Hematopoietic multipotent progenitor cell treated with erythropoietin and hydrocortisone succinate and interleukin-3 and kit ligand, for 15 days (in vitro differentiated cells): Measurements from ENCODE around the gene TBC1D10A.

Experiments
- DNase-seq: peaks from one replicate; pipeline ENCODE4 v3.0.0-alpha.2; 2015; ENCODE audit warnings: low spot score

Gene TBC1D10A

DNA sequence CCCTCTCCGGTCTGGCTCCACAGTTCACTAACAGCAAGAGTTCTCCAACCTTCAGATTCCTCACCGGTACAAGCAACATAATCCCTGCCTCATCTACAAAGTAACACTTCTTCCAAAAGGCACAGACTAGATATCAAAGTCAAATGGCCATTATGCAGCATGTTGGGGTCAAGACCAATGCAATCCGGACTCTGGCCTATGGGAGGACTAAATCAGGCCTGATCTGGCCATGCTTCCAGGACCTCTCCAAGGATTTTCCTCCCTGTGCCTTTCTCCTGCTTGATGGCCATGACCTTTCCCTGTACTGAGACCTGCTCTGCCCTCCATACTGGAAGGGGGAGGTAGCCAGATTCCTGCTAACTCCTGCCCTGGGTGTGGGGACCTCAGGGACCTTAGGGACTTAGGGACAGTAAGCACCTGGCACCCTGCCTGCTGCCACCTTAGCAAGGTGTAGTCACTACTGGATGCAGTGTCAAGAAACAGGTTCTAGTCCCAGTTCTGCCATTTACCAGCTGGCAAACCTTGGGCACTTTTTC, 6.7 kb downstream of the TBC1D10A start:
- DNase-seq: no peak

GRCh38 chr22:30318799-30319419, 7.8 kb downstream of the TBC1D10A start:
- no peak for DNase-seq

DNA sequence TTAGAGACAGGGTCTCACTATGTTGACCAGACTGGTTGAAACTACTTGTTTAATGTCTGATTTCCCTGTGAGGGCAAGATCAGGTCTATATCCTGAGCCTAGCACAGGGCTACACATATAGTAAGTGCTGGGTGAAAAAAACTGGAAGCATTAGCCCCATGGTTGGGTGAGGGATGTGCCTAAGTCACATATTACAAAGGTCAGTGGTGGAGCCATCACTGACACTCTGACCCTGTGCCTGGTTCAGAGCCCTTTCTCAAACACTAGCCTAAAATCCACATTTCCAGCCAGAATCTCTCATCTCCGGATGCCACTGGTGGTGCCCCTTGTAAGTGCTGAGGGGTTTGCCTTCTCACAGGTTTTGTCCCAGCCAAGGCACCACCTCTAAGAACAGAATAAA, 9.0 kb downstream of the TBC1D10A start:
- no peak for DNase-seq

DNA sequence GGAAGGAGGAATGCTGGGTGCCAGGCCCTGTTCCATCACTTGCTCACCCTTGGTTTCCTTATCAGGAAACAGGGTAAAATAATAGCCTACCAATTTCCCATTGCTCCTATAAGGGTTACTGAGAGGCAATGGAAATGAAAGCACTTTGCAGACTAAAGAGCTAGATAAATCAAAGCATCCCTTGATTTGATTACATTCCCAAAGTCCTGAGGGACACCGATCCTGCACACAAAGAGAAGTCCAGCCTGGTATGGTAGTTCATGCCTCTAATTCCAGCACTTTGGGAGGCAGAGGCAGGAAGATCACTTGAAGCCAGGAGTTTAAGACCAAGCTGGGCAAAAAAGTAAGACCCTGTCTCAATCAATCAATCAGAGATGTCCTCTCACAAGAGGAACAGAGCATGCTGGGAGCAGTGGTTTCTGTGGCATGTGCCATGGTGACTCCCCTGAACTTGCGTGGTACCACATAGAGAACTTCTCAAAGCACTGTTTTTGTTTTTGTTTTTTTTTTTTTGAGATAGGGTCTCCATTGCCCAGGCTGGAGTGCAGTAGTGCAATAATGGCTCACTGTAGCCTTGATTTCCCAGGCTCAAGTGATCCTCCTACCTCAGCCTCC, 10.7 kb downstream of the TBC1D10A start:
- DNase-seq: no peak

- DNase-seq: no peak
Observed at GRCh38 chr22:30314915-30315314, 11.8 kb downstream of the TBC1D10A start.

- DNase-seq: no peak
Observed at GRCh38 chr22:30313527-30314363, 13.0 kb downstream of the TBC1D10A start.

DNA sequence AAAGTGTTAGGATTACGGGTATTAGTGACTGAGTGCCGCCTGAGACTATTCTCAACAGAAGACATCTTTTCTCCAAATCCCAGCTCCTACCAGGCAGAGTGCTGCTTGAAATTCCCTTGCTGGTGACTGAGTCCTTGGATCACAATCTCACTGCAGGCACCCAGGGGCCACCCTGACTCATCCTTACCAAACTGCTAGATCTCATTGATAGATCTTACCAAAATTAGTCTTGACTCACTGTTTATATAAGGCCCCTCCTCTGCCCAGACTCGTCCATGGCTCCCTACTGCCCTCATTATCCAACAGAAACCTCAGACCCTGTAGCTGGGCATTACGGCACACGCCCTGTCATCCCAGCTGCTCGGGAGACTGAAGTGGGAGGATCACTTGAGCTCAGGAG, 14.7 kb downstream of the TBC1D10A start:
- no peak for DNase-seq

DNA sequence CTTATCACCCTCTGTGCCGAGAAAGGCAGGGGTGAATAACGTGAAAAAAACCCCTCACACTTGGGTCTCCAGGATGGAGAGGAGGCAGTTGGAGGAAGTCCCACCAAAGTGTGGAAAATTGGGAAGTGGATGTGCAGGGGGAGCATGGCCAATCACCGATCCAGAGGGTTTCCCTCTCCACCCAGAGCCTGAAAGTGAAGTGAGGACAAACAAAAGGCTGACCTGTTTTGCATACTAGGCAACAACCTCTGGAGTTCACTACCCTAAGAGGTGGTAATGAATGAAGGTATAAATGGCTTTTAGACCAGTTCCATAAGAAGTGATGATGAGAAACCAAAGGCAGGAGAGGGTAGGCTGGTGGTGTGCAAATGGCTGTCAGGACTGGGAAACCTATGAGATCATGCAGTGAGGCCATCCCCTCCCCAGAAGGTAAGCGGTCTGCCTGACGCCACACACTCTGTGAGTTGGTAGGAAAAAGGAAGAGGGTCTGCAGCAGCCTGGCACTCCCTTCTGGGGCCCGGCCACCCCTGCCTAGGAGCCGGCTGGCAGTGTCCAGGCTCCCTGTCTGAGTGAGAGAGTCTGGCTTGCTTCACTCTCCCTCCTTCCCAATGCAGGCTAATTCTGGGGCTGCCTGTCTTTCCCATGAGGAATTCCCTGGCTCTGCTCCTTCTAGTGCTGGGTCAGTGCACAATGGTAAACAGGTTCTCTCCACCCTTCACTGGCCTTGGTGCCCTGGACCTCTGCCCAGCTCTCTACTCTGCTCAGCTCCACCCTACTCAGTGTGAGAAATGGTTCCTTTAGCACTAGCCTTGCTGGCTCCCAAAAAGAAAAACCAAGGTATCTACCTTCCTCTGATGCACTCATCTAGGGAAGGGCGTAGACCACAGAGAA, 15.6 kb downstream of the TBC1D10A start:
- DNase-seq: no peak

- no peak for DNase-seq
Observed at GRCh38 chr22:30309951-30310741, 16.6 kb downstream of the TBC1D10A start.

DNA sequence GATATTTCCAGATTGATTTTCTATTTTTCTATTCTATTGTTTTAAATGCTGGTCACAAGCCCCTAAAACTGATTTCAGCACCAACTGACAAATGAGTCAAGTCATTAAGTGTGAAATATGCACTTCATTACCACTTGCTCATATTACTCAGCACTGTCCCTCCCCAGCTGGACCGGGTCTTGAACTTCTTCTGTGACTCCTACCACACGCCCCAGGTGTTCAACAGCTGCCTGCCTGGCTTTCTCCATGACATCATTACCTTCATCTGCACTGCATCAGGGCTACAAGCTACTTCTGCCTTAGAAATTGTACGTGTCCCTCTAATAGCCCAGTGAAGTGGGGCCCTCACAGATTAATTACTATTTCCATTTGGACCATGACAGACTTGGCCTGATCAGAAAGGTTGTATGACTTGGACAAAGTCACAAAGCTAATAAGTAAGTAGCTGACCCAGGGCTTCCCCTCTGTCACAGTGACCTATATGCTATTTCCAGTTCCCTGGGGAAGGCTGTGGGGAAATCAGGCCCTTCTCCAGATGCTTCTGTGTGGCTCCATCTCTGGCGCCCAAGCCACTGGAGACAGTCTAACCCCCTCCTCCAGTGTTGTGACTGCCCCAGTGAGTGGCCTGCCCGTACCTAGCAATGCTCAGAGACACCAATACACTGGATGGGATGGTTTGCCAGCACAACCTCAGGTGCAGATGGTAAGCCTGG, 18.1 kb downstream of the TBC1D10A start:
- no peak for DNase-seq

DNA sequence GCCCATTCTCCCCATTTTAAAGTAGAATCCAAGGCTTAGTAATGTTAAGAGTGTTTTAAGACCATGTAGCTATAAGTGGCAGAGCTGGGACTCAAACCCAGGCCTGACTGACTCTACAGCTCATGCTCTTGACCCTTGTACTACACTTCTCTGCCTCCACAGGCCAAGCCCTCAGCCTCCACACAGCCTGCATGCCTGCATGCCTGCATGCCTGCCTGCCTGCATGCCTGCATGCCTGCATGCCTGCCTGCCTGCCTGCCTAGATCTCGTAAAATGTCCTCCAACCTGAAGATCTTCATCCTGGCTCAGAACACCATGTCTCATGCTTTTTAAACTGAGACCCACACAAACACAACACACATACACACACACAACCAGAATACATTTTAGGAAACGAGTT, 18.6 kb downstream of the TBC1D10A start:
- no peak for DNase-seq

GRCh38 chr22:30307041-30307574, 19.6 kb downstream of the TBC1D10A start:
- DNase-seq: no peak

GRCh38 chr22:30306627-30307011, 20.1 kb downstream of the TBC1D10A start:
- DNase-seq: no peak

DNA sequence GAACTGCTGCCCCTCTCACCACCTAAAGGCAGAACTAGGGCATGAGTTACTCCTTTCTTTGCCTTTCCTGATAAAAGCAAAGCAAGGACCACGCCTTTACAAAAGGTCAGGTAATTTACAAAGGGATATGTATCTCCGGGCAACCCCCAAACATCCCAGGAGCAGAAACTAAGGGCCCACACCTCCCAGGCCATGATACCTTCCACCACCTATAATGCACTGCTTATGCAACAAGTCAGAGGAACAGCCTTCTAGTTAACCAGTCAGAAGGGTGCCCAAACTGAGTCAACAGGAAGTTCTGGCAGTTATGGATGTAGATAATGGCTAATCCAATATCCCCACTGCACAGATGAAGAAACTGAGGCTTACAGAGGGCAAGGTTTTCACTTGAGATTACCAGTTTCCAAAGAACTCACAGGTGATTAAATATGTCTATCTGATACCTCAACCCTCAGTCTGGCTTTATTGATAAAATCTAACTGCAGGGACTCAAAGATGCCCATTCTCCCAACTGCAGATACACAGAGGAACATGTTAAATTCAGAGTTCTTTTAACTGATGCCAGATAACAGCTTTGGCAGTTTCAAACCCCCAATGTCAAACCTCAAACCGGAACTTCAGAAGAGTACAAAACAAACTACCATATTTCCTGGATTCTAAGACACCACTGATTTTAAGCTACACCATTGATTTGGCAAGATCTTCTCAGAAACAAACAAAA, 20.7 kb downstream of the TBC1D10A start:
- no peak for DNase-seq

DNA sequence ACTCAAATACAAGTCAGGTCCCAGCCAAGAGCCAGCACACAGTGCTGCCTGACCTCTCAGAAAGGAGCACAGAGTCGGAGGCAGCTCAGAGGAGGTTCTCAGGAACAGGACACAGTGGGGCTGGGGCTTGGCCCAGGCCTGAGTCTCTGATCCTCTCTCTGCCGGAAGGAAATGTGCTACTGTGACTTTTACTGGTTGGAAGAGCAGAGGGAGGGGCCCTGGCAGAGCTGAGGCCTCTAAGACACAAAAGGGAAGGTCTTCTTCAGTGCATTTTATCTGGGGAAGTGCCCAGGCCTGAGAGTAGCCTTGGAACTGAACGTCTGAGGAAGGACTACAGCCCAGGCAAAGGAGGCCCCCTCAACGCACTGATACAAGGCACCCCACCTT, 21.2 kb downstream of the TBC1D10A start:
- no peak for DNase-seq

- DNase-seq: no peak
Observed at GRCh38 chr22:30304495-30305244, 22.1 kb downstream of the TBC1D10A start.

GRCh38 chr22:30302810-30303138, 24.0 kb downstream of the TBC1D10A start:
- no peak for DNase-seq

GRCh38 chr22:30301995-30302809, 24.5 kb downstream of the TBC1D10A start:
- DNase-seq: no peak
